ENCODE data around the gene DGKZ. TPM values are rescaled to one million over a fixed set of nuclear protein-coding genes. Genes with fewer than 3 reads are reported as not detected.

DGKZ gene
- polyA plus RNA-seq, 3 donors: 30.4 to 217 (median 33.4) TPM

DNA sequence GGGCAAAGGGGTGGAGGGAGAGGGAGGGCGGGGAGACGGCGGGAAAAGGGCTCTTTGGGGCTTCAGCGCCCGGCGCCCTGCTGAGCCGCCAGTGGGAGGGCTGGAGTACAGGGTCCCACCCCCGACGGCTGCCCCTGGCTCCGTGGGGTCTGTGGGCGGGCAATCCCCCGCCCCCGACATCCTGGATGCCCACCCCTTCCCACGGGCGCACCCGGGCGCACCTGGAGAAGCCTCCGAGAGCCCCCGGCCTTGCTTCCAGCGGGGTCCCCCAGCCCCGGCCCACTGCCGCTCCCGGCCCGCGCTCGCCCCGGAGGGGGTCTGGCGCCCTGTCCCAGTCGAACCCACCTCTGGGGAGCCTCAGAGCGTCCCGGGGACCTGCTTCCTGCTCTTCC is 43.9 kb downstream of the DGKZ start:
- intact Hi-C loops (cut with micrococcal nuclease): no loop called here

DNA sequence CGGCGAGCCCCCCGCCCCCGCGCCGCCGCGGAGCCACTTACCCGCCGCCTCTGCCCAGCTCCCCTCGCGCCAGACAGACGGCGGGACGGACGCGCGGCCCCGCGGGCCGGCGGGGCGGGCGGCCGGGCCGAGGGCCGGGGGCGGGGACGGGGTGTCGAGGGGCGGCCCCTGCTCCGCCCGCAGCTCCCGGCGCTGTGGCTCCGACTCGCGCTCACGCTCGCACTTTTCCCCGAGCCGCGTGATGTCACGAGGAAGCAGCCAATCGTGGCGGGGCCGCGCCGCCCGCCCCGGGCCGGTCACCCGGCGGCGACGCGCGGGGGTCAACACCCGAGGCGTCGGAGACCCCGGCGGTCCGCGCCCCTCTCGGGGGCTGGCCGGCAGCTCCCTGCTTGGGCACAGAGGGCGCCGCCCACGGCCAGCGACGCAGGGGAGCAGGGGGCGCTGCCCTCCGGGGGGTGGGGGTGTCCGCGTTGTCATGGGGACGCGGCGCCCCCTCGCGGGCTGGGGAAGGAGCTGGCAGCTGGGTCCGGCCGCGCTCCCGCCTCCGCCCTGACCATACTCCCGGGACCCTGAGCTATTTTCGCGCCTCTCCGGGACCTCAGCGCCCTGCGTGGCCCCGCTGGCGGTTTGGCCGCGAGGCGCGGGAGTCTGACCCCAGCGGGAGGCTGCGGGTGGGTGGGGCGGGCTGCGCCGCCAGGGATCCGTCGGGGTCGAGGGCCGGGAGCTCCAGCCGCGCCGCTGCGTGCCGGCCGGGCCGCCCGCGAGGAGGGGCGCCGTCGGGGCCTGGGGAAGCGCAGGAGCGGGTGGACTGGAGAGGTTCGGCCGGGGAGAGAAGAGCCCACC is 44.5 kb downstream of the DGKZ start, which contains the start of gene CHRM4:
Gene CHRM4, minus strand, starts transcription at position 199 of the 843 bp plus-strand sequence. CDS start 5,219 bp downstream, outside the sequence.
- intact Hi-C loops (cut with micrococcal nuclease): no loop called here
- no peak within 1 kb of the TSS for H3K9ac ChIP-seq (ENCODE audit: insufficient read depth, low read length, poor library complexity, severe bottlenecking)
- H3K27me3 Mint-ChIP-seq (ENCODE audit: low read depth in 3 of 3): peaks cover 53 to 67% (median 61%) of the 10 kb centered on the region in 3 donors
- peaks cover 31 to 56% of the 10 kb centered on the region in 2 donors for H3K4me1 ChIP-seq (ENCODE audit: control insufficient read depth in 1 of 2, insufficient read depth in 2 of 2, low read length in 2 of 2)
- H3K9me3 ChIP-seq (replicated peaks in 1 of 2; ENCODE audit: control insufficient read depth in 1 of 2, insufficient read depth in 1 of 2, low read length in 2 of 2): peaks cover 3 to 21% of the 10 kb centered on the region in 2 donors
- H3K4me3 ChIP-seq (replicated peaks in 1 of 3; ENCODE audit: low read depth in 2 of 3, low read length in 3 of 3): peak within 1 kb of the TSS in 1 of 3 experiments; percentile 71
- H3K36me3 ChIP-seq (replicated peaks in 1 of 2; ENCODE audit: control insufficient read depth in 1 of 2, insufficient read depth in 2 of 2, low read length in 2 of 2): peaks cover 3 to 6% of the 10 kb centered on the region in 2 donors
- no peak within 1 kb of the TSS for H3K27ac ChIP-seq (ENCODE audit: low read depth in 1 of 2, low read length in 2 of 2)
- H3K4me2 ChIP-seq (replicated peaks; ENCODE audit: extremely low read depth, low read length, poor library complexity, severe bottlenecking): peak within 1 kb of the TSS; percentile 75
- peak within 1 kb of the TSS; percentile 76 to 92 for H3K4me3 Mint-ChIP-seq
- no peaks in the 10 kb centered on the region for H3K79me2 ChIP-seq (ENCODE audit: insufficient read depth, low read length)
- TF ChIP-seq, protein P1, sequence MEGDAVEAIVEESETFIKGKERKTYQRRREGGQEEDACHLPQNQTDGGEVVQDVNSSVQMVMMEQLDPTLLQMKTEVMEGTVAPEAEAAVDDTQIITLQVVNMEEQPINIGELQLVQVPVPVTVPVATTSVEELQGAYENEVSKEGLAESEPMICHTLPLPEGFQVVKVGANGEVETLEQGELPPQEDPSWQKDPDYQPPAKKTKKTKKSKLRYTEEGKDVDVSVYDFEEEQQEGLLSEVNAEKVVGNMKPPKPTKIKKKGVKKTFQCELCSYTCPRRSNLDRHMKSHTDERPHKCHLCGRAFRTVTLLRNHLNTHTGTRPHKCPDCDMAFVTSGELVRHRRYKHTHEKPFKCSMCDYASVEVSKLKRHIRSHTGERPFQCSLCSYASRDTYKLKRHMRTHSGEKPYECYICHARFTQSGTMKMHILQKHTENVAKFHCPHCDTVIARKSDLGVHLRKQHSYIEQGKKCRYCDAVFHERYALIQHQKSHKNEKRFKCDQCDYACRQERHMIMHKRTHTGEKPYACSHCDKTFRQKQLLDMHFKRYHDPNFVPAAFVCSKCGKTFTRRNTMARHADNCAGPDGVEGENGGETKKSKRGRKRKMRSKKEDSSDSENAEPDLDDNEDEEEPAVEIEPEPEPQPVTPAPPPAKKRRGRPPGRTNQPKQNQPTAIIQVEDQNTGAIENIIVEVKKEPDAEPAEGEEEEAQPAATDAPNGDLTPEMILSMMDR (IDR thresholded peaks at IDR 0.05): no peak
- 1% methylated on average over 118 of the region's 123 CpGs for WGBS (ENCODE audit: insufficient coverage)
- peaks cover 0 to 16% (median 5%) of the 10 kb centered on the region in 7 donors for H3K9me3 Mint-ChIP-seq
- no peak within 1 kb of the TSS for H2AFZ ChIP-seq (ENCODE audit: insufficient read depth, low read depth, low read length, poor library complexity, severe bottlenecking)
- peaks cover 55% of the 10 kb centered on the region for H4K20me1 ChIP-seq (ENCODE audit: insufficient read depth, low read length)
- H3K4me1 Mint-ChIP-seq: peaks cover 39% of the 10 kb centered on the region
- H3K27ac Mint-ChIP-seq: peak within 1 kb of the TSS in 1 of 7 donors; percentile 72
- peaks cover 9 to 10% of the 10 kb centered on the region in 2 donors for H3K36me3 Mint-ChIP-seq
- no peak for DNase-seq
- peaks cover 42 to 60% of the 10 kb centered on the region in 2 donors for H3K27me3 ChIP-seq (ENCODE audit: control insufficient read depth in 2 of 2, insufficient read depth in 2 of 2, low read length in 2 of 2)

More for the DNA sequence above, 43.9 kb downstream of the DGKZ start:
- H3K79me2 ChIP-seq (ENCODE audit: insufficient read depth, low read length): no peaks in the 10 kb centered on the region
- Mint-ChIP-seq H3K4me1 (peaks cover 42% of the 10 kb centered on the region), H3K4me3 (peak overlapping the region in 1 of 2 donors; percentile 86), H3K9me3 (peaks cover 0 to 17% (median 5%) of the 10 kb centered on the region in 7 donors), H3K27ac (no peak overlapping the region), H3K36me3 (peaks cover 3 to 4% of the 10 kb centered on the region in 2 donors), H3K27me3 (ENCODE audit: low read depth in 3 of 3) (peaks cover 59 to 73% (median 64%) of the 10 kb centered on the region in 3 donors)
- no peak overlapping the region for H3K27ac ChIP-seq (ENCODE audit: low read depth in 1 of 2, low read length in 2 of 2)
- no peak for DNase-seq
- H3K27me3 ChIP-seq (ENCODE audit: control insufficient read depth in 2 of 2, insufficient read depth in 2 of 2, low read length in 2 of 2): peaks cover 42 to 63% of the 10 kb centered on the region in 2 donors
- TF ChIP-seq, protein P1 (IDR thresholded peaks at IDR 0.05): no peak
- peaks cover 3 to 21% of the 10 kb centered on the region in 2 donors for H3K9me3 ChIP-seq (replicated peaks in 1 of 2; ENCODE audit: control insufficient read depth in 1 of 2, insufficient read depth in 1 of 2, low read length in 2 of 2)
- H3K4me1 ChIP-seq (ENCODE audit: control insufficient read depth in 1 of 2, insufficient read depth in 2 of 2, low read length in 2 of 2): peaks cover 31 to 56% of the 10 kb centered on the region in 2 donors
- H3K36me3 ChIP-seq (replicated peaks in 1 of 2; ENCODE audit: control insufficient read depth in 1 of 2, insufficient read depth in 2 of 2, low read length in 2 of 2): peaks cover 0 to under 1% of the 10 kb centered on the region in 2 donors
- WGBS (ENCODE audit: insufficient coverage): 3% methylated on average over 25 of the region's 31 CpGs
- peak overlapping the region; percentile 75 for H3K4me2 ChIP-seq (replicated peaks; ENCODE audit: extremely low read depth, low read length, poor library complexity, severe bottlenecking)
- peaks cover 55% of the 10 kb centered on the region for H4K20me1 ChIP-seq (ENCODE audit: insufficient read depth, low read length)
- H3K9ac ChIP-seq (ENCODE audit: insufficient read depth, low read length, poor library complexity, severe bottlenecking): no peak overlapping the region
- H3K4me3 ChIP-seq (replicated peaks in 1 of 3; ENCODE audit: low read depth in 2 of 3, low read length in 3 of 3): no peak overlapping the region
- no peak overlapping the region for H2AFZ ChIP-seq (ENCODE audit: insufficient read depth, low read depth, low read length, poor library complexity, severe bottlenecking)

All from CD14-positive monocyte (primary cell).